Stomach smooth muscle (tissue), 2 donors: ENCODE data around the gene C1orf174.

Experiments used
- H3K27ac ChIP-seq: one replicate; pipeline ENCODE4 v1.7.0; 2013; ENCODE audit warnings: mild to moderate bottlenecking, low read length, inconsistent platforms
- H3K27me3 ChIP-seq, 2 donors: one replicate each; pipeline ENCODE4 v1.7.0; 2013; ENCODE audit warnings: low read length in 2 of 2; ENCODE audit not compliant: insufficient read depth in 2 of 2, control insufficient read depth in 1 of 2
- H3K36me3 ChIP-seq, 2 donors: one replicate each; pipeline ENCODE4 v1.7.0; 2013; ENCODE audit warnings: low read length in 2 of 2; ENCODE audit not compliant: control insufficient read depth in 2 of 2, insufficient read depth in 2 of 2
- H3K4me1 ChIP-seq: one replicate; pipeline ENCODE4 v1.7.0; 2013; ENCODE audit warnings: low read length; ENCODE audit not compliant: control insufficient read depth, insufficient read depth
- H3K4me3 ChIP-seq, 2 donors: one replicate each; pipeline ENCODE4 v1.7.0; 2013; ENCODE audit warnings: low read length in 2 of 2
- H3K9ac ChIP-seq, 2 donors: one replicate each; pipeline ENCODE4 v1.7.0; 2013; ENCODE audit warnings: low read length in 2 of 2, mild to moderate bottlenecking in 1 of 2
- H3K9me3 ChIP-seq, 2 donors: one replicate each; pipeline ENCODE4 v1.7.0; 2013; ENCODE audit warnings: low read length in 2 of 2; ENCODE audit not compliant: control insufficient read depth in 2 of 2
- donor health status: healthy.
- donor health status: Pancreatic carcinoma.

C1orf174 gene

DNA sequence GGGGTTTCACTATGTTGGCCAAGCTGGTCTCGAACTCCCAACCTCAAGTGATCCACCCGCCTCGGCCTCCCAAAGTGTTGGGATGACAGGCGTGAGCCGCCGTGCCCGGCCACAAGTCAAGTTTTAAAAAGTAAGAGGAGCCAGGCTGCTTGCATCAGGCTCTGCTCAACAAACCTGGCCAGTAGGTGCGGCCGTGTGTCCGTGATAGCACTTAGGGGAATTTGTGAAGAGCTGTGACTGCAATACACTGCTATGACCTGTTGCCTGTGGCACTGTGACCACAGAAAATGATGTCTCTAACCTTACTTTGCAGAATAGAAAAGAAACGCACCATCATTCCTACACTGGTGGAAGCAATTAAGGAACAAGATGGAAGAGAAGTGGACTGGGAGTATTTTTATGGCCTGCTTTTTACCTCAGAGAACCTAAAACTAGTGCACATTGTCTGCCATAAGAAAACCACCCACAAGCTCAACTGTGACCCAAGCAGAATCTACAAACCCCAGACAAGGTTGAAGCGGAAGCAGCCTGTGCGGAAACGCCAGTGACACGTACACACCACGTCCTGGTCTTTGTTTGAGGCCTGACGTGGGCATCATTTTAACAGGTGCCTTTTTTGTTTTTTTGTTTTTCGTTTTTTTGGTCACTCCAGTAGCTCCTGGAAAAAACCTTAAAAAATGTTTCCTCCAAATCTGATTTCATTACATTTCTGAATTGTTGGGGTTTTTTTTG, 16.7 kb downstream of the C1orf174 start:
- Histone ChIP-seq H3K4me1 (no peaks in the 10 kb centered on the region), H3K9ac (no peak overlapping the region), H3K9me3 (peaks cover 0 to 6% of the 10 kb centered on the region in 2 donors), H3K27ac (no peak overlapping the region), H3K27me3 (no peaks in the 10 kb centered on the region), H3K36me3 (peaks cover 32 to 54% of the 10 kb centered on the region in 2 donors), H3K4me3 (no peak overlapping the region)

DNA sequence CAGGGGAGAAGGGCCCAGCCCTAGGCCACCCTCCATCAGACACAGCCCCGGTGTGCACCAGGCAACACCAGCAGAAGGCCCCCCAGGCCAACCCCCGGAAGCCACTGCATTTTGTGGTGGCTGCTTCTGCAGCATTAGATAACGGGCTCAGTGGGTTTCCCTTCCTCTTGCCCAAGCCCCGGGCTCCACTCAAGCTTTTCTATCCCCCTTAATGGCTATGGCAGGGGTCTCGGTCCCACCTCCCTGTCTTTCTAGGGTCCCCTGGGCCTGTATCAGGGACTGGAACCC, 18.9 kb downstream of the C1orf174 start:
- H3K4me1 ChIP-seq = no peaks in the 10 kb centered on the region
- no peak overlapping the region for H3K9ac ChIP-seq
- H3K4me3 ChIP-seq = no peak overlapping the region
- peaks cover 0 to 6% of the 10 kb centered on the region in 2 donors for H3K9me3 ChIP-seq
- H3K36me3 ChIP-seq = peaks cover 23 to 50% of the 10 kb centered on the region in 2 donors
- no peaks in the 10 kb centered on the region for H3K27me3 ChIP-seq
- no peak overlapping the region for H3K27ac ChIP-seq

DNA sequence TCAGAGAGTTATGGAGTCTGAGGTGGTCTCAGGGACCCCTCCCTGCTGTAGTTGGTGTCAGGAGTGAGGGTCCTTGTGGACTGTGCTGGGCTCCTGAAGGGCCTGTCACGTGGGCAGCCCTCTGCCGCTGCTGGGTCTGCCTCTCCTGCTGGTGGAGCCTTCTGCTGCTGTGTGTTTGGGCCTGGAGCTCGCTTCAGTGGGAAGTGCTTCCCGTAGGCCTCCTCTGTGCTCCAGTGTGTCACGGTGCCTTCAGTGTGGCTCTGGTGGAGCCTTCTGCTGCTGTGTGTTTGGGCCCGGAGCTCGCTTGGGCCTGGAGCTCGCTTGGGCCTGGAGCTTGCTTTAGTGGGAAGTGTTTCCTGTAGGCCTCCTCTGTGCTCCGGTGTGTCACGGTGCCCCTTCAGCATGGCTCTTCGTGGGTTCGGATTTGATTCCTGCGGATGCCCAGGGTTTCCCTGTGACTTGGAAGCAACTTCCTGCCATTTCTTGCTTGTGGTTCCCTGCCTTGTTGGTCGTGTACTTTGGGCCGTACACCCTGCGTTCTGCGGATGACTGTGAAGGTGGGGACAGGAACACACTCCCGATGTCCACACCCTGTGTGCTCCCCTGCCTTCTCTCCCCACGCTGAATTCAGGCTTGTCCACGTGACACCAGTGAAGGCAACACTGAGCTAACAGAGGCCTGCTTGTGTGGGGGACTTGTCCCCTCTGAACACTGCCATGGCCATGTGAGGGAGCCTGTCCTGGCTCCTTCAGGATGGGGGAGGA, 19.5 kb downstream of the C1orf174 start:
- H3K36me3 ChIP-seq = peaks cover 24 to 50% of the 10 kb centered on the region in 2 donors

DNA sequence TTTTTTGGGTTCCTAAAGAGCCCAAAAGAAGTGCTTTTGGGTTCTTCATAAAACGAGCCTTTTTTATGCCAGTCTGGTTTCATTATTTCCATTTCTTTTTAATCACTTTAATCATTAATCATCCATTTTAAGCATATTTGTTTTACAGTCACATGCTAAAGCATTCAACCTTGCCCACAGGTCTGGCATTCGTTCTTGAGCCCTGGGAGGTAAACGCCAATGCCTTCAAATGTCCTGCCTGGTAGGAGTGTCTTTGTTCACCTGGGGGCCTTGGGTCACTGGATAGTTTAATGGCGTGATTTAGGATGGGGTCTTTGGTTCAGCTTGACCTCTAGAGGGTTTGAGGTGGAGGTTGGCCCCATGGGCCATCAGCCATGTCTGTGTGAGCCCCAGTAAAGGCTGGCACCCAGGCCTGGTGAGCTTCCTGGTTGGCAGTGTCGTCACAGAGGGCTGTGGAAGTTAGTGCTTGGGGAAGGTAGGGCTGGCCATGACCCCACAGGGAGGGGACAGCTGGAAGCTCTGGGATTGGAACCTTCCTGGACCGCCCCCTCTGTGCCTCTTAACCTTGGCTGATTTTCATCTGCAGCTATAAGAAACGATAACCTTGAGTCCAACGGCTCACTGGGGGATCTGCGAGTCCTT, 20.2 kb downstream of the C1orf174 start:
- H3K36me3 ChIP-seq = peaks cover 24 to 52% of the 10 kb centered on the region in 2 donors

More for the DNA sequence above, 19.5 kb downstream of the C1orf174 start:
- Histone ChIP-seq H3K4me1 (no peaks in the 10 kb centered on the region), H3K9me3 (peaks cover 0 to 6% of the 10 kb centered on the region in 2 donors), H3K27ac (no peak overlapping the region), H3K9ac (no peak overlapping the region), H3K4me3 (no peak overlapping the region), H3K27me3 (no peaks in the 10 kb centered on the region)

DNA sequence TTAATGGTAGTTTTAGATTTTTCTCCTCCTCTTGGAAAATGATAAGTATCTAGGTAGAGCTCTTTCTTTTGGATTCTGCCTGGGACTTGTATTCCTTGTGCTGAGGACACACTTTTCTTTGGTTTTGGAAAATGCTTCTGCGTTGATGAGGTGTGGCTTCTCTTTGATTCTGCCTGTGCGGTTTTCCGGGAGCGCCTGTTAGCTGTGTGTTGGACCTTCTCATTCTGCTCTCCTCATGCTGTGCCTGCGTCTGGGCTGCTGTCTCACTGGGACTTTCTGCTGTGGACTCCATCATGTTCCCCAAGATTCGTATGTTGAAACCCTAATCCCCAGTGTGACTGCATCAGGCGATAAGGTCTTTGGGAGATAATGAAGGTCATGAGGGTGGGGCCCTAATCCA, 21.0 kb downstream of the C1orf174 start:
- Histone ChIP-seq H3K9me3 (peaks cover 0 to 6% of the 10 kb centered on the region in 2 donors), H3K4me3 (no peak overlapping the region), H3K27ac (no peak overlapping the region), H3K27me3 (no peaks in the 10 kb centered on the region), H3K9ac (no peak overlapping the region), H3K4me1 (no peaks in the 10 kb centered on the region), H3K36me3 (peaks cover 27 to 51% of the 10 kb centered on the region in 2 donors)

More for the DNA sequence above, 20.2 kb downstream of the C1orf174 start:
- Histone ChIP-seq H3K9me3 (peaks cover 0 to 6% of the 10 kb centered on the region in 2 donors), H3K4me3 (no peak overlapping the region), H3K4me1 (no peaks in the 10 kb centered on the region), H3K9ac (no peak overlapping the region), H3K27ac (no peak overlapping the region), H3K27me3 (no peaks in the 10 kb centered on the region)

DNA sequence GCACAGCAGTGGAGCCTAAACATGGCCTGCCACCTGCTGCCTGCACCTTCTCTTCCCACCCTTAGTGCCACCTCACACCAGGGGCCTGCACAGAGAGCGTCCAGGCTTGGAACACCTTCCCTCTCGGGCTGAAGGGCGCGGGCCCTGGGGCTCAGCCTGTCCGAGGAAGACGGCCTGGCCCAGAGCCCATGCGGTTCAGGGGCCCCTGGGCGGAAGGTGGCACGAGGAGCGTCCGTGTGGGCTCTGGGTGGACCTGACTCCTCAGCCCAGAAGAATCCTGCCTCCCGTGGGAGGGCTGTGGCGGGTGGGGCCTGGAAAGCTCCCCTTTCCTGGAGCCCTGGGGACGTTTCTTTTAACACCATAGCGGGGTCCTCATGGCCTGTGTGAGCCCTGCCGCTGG, 23.4 kb downstream of the C1orf174 start:
- Histone ChIP-seq H3K27ac (no peak overlapping the region), H3K9me3 (peaks cover 0 to 6% of the 10 kb centered on the region in 2 donors), H3K4me1 (no peaks in the 10 kb centered on the region), H3K4me3 (no peak overlapping the region), H3K36me3 (peaks cover 35 to 56% of the 10 kb centered on the region in 2 donors), H3K9ac (no peak overlapping the region), H3K27me3 (no peaks in the 10 kb centered on the region)

DNA sequence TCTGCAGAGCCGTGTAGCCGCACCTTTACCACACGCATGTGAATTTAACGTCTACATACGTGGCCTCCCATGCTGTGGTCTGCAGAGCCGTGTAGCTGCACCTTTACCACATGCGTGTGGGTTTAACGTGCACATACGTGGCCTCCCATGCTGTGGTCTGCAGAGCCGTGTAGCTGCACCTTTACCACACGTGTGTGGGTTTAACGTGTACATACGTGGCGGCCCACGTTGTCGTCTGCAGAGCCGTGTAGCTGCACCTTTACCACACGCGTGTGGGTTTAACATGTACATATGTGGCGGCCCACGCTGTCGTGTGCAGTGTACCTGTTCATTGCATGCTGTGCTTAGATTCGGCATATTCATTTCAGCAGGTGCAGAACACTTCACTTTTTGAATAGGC, 25.3 kb downstream of the C1orf174 start:
- Histone ChIP-seq H3K9me3 (peaks cover 0 to 6% of the 10 kb centered on the region in 2 donors), H3K4me1 (no peaks in the 10 kb centered on the region), H3K4me3 (no peak overlapping the region), H3K9ac (no peak overlapping the region), H3K36me3 (peaks cover 30 to 64% of the 10 kb centered on the region in 2 donors), H3K27ac (no peak overlapping the region), H3K27me3 (no peaks in the 10 kb centered on the region)

DNA sequence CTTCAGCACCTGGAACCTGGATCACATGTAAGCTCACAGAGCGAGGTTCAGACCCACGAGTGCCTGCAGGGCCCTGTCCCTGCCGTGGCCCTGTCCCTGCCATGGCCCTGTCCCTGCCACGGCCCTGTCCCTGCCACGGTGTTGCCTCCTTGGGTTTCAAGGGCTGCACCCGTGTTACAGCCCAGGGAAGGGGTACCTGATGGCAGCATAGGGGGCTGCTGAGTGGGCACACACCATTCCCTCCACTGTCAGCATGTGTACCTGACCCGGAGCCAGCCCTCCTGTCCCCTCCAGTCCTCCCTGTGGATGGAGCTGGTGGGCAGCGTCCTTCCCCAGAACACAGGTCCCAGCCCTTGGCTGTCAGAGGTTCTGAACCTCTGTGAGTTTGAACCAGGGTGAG, 27.5 kb downstream of the C1orf174 start:
- Histone ChIP-seq H3K9me3 (no peaks in the 10 kb centered on the region), H3K4me1 (no peaks in the 10 kb centered on the region), H3K4me3 (no peak overlapping the region), H3K36me3 (peaks cover 24 to 59% of the 10 kb centered on the region in 2 donors), H3K27me3 (no peaks in the 10 kb centered on the region), H3K9ac (no peak overlapping the region), H3K27ac (no peak overlapping the region)

DNA sequence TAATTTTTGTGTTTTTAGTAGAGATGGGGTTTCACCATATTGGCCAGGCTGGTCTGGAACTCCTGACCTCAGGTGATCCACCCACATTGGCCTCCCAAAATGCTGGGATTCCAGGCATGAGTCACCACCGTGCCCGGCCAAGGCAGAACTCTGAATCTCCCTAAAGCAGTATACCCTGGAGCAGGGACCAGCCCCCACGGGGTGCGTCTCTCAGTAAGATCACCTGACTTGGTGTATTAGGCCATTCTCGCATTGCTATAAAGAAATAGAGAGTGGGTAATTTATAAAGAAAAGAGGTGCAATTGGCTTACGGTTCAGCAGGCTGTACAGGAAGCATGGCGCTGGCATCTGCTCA, 28.6 kb downstream of the C1orf174 start:
- Histone ChIP-seq H3K9ac (no peak overlapping the region), H3K4me3 (no peak overlapping the region), H3K9me3 (no peaks in the 10 kb centered on the region), H3K27ac (no peak overlapping the region), H3K36me3 (peaks cover 28 to 60% of the 10 kb centered on the region in 2 donors), H3K4me1 (no peaks in the 10 kb centered on the region), H3K27me3 (no peaks in the 10 kb centered on the region)

DNA sequence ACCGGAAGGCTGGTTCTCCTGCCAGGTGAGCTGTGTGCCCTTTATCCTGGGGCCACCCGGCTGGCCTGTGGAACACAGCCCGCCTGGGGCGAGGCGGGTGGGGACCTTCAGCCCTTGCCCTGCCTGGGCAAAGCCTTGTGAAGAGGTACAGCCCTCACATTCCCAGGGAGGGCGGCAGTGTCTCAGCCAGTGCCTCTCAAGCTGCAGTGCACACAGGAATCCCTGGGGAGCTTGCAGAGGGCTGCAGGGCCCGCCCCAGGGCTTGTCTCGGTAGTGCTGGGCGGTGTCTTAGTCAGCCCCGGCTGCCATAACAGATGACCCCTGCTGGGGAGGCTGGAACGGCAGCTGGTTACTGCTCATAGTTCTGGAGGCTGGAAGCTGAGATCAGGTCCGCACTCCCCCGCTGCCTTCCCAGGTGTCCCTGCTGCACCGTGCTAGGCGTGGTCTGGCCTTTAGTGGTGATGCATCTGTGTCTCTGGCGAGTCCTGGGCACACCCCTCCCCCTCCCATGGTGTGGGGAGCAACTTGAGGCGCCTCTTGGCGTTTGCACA, 30.2 kb downstream of the C1orf174 start:
- Histone ChIP-seq H3K4me3 (no peak overlapping the region), H3K9me3 (no peaks in the 10 kb centered on the region), H3K36me3 (peaks cover 22 to 48% of the 10 kb centered on the region in 2 donors), H3K9ac (no peak overlapping the region), H3K27ac (no peak overlapping the region), H3K27me3 (no peaks in the 10 kb centered on the region), H3K4me1 (no peaks in the 10 kb centered on the region)
